Activated T-helper 1 cell treated with anti-CD3 and anti-CD28 coated beads, Interleukin-12 subunit alpha, Interleukin-12 subunit beta, Interleukin-2, Interleukin-4 antibody, amounts not matched to agents 30 ng/mL and 10 ng/mL and 1 ng/mL, durations not matched to agents 14 hours and 24 hours and 36 hours (primary cell): ENCODE data around the gene PLK1. TPM values are rescaled to one million over a fixed set of nuclear protein-coding genes. Genes with fewer than 3 reads are reported as not detected.
"Not testable (repeated sequence)": the region's sequence is repeated elsewhere in the genome, so short reads cannot be mapped to it uniquely, and the experiment has no call there.

Experiments
- DNase-seq: peaks from one replicate; pipeline ENCODE4 v3.0.0; 2021; ENCODE audit warnings: low spot score
- H3K27ac Mint-ChIP-seq: one replicate; pipeline ENCODE4 v1.8.0; 2021; ENCODE audit warnings: mild to moderate bottlenecking, mixed read lengths
- H3K27me3 Mint-ChIP-seq: one replicate; pipeline ENCODE4 v1.8.0; 2022; ENCODE audit warnings: mild to moderate bottlenecking, moderate library complexity, mixed read lengths; ENCODE audit not compliant: insufficient read depth
- H3K36me3 Mint-ChIP-seq: one replicate; pipeline ENCODE4 v1.8.0; 2021; ENCODE audit warnings: low read depth, mixed read lengths
- H3K4me1 Mint-ChIP-seq: one replicate; pipeline ENCODE4 v1.8.0; 2021; ENCODE audit warnings: low read depth, mixed read lengths
- H3K4me3 Mint-ChIP-seq: one replicate; pipeline ENCODE4 v1.8.0; 2021; ENCODE audit warnings: mild to moderate bottlenecking, moderate library complexity, mixed read lengths
- H3K9me3 Mint-ChIP-seq: one replicate; pipeline ENCODE4 v1.8.0; 2021; ENCODE audit warnings: mixed read lengths
- intact Hi-C: fragments of 100-400 bp; cut with micrococcal nuclease; formaldehyde crosslinking; loops from one replicate; pipeline ENCODE4 v1.15.1; 2024
- total RNA-seq: library from RNA; stranded (reverse); gene quantifications from 2 replicates; pipeline ENCODE4 v1.2.3, GENCODE V29; 2022

PLK1 gene
- total RNA-seq: 45.2 and 54.7 TPM in 2 replicates

DNA sequence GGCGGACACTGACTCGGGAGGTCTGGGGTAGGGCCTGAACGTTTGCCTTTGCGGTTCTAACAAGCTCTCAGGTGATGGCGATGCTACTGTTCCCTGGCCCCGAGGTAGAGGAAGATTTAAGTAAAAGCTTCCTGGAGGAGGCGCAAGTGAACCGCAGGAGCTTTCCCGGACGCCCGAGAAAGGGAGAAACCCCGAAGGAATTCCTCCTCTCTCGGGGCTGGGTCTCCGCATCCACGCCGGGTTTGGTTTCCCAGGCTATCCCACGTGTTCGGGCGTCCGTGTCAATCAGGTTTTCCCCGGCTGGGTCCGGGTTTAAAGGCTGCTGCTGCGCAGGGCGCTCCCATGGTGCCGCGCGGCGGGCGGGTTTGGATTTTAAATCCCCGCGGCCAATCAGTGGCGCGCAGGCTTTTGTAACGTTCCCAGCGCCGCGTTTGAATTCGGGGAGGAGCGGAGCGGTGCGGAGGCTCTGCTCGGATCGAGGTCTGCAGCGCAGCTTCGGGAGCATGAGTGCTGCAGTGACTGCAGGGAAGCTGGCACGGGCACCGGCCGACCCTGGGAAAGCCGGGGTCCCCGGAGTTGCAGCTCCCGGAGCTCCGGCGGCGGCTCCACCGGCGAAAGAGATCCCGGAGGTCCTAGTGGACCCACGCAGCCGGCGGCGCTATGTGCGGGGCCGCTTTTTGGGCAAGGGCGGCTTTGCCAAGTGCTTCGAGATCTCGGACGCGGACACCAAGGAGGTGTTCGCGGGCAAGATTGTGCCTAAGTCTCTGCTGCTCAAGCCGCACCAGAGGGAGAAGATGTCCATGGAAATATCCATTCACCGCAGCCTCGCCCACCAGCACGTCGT, at the start of gene PLK1:
TSS of gene PLK1 (plus strand) at position 460 of the 844 bp plus-strand sequence. CDS start at position 504, 44 bp downstream.
- Mint-ChIP-seq H3K4me3 (peak within 1 kb of the TSS; percentile 94), H3K9me3 (no peaks in the 10 kb centered on the region), H3K27ac (peak within 1 kb of the TSS; percentile 84), H3K4me1 (peaks cover 34% of the 10 kb centered on the region), H3K36me3 (peaks cover 29% of the 10 kb centered on the region), H3K27me3 (no peaks in the 10 kb centered on the region)
- DNase-seq: peak; percentile 81
- intact Hi-C loops: loop anchor here (1.0 to 10.0 kb wide), 8 partner anchors 8 to 866 kb away; partner anchors contain the start of genes COG7, DCTN5, EARS2 and NDUFAB1

DNA sequence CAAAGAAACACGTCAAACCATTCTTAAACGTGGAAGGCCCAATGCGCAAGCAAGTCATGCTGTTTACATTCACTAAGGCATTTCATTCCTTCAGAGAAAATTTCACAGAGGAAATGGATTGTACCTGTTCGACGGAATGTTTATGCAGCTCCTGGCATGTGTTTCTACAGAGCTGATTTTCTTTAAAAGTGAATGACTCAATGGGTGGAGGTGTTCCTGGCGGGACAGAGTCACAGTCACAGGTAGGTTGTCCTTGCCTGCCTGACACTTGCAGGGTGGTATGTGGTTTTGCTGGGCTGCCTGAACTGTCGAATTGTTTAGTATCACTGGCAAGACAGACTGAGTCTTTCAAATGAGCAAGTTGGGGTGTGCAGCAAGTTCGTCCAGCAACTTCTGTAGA, 49.2 kb upstream of the PLK1 start:
- Mint-ChIP-seq H3K27ac (no peak overlapping the region), H3K27me3 (no peaks in the 10 kb centered on the region), H3K4me3 (no peak overlapping the region), H3K36me3 (peaks cover 22% of the 10 kb centered on the region), H3K4me1 (peaks cover 11% of the 10 kb centered on the region), H3K9me3 (no peaks in the 10 kb centered on the region)
- intact Hi-C loops: no loop called here
- DNase-seq: no peak

DNA sequence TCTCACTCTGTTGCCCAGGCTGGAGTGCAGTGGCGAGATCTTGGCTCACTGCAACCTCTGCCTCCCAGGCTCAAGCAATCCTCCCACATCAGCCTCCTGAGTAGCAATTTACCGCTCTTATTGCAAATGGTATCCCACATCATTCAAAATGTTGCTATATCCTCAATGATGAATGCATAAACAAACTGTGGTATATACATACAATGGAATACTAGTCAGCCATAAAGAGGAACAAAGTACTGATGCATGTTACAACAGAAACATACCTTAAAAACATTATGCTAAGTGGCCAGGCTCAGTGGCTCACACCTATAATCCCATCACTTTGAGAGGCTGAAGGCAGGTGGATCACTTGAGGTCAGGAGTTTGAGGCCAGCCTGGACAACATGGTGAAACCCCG, 46.8 kb upstream of the PLK1 start:
- H3K4me3 Mint-ChIP-seq, H3K27me3 Mint-ChIP-seq, H3K27ac Mint-ChIP-seq, H3K9me3 Mint-ChIP-seq, intact Hi-C loops, DNase-seq: not testable (repeated sequence)
- Mint-ChIP-seq H3K36me3 (peaks cover 26% of the 10 kb centered on the region), H3K4me1 (peaks cover 16% of the 10 kb centered on the region)

GRCh38 chr16:23634461-23635036, 44.1 kb upstream of the PLK1 start:
- DNase-seq: no peak
- Mint-ChIP-seq H3K27ac (no peak overlapping the region), H3K27me3 (no peaks in the 10 kb centered on the region), H3K36me3 (peaks cover 25% of the 10 kb centered on the region), H3K9me3 (no peaks in the 10 kb centered on the region), H3K4me1 (peaks cover 12% of the 10 kb centered on the region), H3K4me3 (no peak overlapping the region)
- intact Hi-C loops: no loop called here

DNA sequence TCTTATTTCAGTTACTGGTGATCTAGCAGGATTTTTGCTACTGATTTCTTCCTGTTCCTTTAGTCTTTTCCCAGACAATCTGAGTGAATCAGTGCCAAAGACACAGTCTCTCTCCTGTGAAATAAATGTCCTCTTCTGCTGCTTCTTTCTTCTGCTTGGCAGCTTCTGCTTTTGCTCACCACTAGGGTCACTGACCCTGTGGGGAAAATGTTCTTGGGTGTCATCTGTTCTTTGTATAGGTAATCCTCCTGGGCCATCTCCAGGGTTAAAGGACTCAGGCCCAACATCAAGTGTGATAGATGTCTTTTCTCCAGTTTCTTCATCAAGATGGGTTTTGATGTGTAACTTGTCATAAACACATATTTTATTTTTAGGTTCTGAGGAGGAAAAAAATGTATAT, 42.7 kb upstream of the PLK1 start:
- DNase-seq: no peak
- Mint-ChIP-seq H3K27me3 (no peaks in the 10 kb centered on the region), H3K9me3 (no peaks in the 10 kb centered on the region), H3K4me3 (no peak overlapping the region), H3K4me1 (peaks cover 16% of the 10 kb centered on the region), H3K36me3 (peaks cover 24% of the 10 kb centered on the region), H3K27ac (no peak overlapping the region)
- intact Hi-C loops: no loop called here

- H3K36me3 Mint-ChIP-seq: peaks cover 27% of the 10 kb centered on the region
- peaks cover 31% of the 10 kb centered on the region for H3K4me1 Mint-ChIP-seq
- H3K9me3 Mint-ChIP-seq: no peaks in the 10 kb centered on the region
- peak overlapping the region; percentile 97 for H3K27ac Mint-ChIP-seq
- H3K4me3 Mint-ChIP-seq: peak overlapping the region; percentile 98
- no peak for DNase-seq
- intact Hi-C loops: loop anchor here (2.0 kb wide), 1 partner anchor 136 kb away; no protein-coding TSS in a partner anchor
- H3K27me3 Mint-ChIP-seq: no peaks in the 10 kb centered on the region
Measured at GRCh38 chr16:23640615-23640930, 38.1 kb upstream of the PLK1 start.

DNA sequence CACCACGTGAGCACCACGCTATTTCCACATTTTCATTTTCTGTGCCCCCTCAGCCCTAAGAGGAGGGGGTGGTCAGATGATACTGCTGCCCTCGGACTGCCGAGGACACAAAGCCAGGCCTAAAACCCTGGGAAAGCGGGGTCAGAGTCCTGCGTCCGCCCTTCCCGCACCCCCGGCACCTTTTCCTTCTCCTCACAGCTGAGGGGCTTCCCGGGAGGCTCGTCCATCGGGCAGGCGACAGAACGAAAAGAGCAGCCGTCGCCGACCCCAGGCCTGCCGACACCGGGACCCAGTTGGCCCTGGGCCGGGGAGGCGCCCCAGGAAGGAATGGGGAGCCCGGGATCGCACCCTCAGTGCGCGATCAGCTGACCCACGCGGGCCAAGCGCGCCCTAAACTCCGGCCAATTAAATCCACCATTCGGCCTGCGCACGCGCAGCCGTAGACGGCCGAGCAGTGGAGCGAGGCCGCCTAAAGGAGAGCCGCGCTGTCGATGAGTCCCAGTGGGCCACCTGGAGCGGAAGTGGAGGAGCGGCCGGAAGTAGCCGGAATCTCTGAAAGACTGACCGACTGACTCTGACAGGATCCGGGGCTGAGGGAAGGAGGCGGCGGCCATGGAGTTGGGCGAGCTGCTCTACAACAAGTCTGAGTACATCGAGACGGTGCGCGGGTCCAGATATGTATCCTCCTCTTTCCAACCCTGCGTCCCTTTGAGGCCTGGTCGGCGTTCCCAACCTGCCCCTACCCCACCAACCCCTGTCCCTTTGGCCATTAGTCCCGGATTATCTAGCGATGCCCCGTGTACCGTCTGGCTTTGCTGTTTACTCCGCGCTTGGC, 37.5 kb upstream of the PLK1 start, which contains the start of the genes DCTN5 and PALB2:
TSS of gene DCTN5 (plus strand) at position 536 of the 835 bp plus-strand sequence. CDS start at position 613, 77 bp downstream.
TSS of gene PALB2 (minus strand) at position 380 of the 835 bp plus-strand sequence. CDS start at position 227, 153 bp downstream.
- peak within 1 kb of the TSS; percentile 98 for H3K4me3 Mint-ChIP-seq
- H3K27me3 Mint-ChIP-seq: no peaks in the 10 kb centered on the region
- peak; percentile 90 for DNase-seq
- H3K36me3 Mint-ChIP-seq: peaks cover 29% of the 10 kb centered on the region
- H3K4me1 Mint-ChIP-seq: peaks cover 31% of the 10 kb centered on the region
- H3K27ac Mint-ChIP-seq: peak within 1 kb of the TSS; percentile 97
- H3K9me3 Mint-ChIP-seq: no peaks in the 10 kb centered on the region
- intact Hi-C loops: loop anchor here (1.0 to 2.0 kb wide), 6 partner anchors 9 to 136 kb away; partner anchors contain the start of genes EARS2, NDUFAB1, PLK1 and UBFD1

DNA sequence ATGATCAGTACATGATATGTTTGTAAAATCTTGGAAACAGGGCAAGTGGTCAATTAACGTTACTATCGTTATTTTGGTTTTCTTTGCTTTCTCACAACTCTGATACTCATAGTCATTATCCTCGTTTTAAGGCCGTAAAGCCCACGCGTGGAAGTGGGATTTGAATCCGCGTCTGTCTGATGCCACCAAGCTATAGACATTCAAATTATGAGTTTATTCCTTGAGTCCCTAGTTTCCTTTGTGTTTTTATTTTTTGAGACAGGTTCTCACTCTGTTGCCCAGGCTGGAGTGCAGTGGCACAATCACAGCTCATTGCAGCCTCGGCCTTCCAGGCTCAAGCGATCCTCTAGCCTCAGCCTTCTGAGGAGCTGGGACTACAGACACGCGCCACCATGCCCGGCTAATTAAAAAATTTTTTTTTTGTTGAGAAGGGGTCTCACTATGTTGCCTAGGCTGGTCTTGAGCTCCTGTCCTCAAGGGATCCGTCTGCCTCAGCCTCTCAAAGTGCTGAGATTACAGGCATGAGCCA, 36.4 kb upstream of the PLK1 start:
- Mint-ChIP-seq H3K27me3 (no peaks in the 10 kb centered on the region), H3K36me3 (peaks cover 36% of the 10 kb centered on the region), H3K9me3 (no peaks in the 10 kb centered on the region), H3K27ac (peak overlapping the region; percentile 97), H3K4me3 (peak overlapping the region; percentile 98), H3K4me1 (peaks cover 36% of the 10 kb centered on the region)
- no peak for DNase-seq
- intact Hi-C loops: no loop called here

DNA sequence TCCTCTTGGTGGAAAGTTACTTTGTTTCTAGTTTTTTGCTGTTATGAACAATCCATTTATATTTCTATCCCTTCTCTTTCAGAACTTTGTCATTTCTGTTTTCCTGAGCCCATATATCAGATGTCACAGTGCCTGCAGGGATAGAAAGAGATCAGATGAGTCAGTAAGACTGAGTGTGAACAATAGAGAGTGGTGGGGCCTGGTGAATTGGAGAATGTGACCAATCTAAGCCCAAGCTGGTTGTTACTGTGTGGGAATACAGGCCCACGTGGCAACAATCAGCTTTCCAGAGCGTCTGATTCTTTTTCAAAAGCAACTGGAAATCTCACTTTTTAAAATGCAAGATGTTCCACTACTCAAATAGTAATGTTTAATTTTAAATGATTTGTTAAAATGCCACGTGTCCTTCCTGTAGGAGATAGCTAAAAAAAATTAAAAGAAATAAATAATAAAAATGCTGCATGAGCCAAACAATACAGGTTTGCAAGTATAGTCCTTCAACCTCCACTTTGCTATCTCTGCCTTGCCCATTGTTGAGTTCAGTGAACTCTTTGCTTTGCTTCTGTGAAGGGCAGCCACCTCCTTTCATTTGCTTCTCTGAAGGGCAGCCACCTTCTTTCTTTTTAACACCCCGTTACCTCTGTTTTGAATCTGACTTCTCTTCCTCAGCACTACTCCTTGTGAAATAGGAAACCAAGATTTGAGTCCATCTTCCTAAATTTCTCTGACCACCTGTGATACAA, 27.8 kb upstream of the PLK1 start:
- Mint-ChIP-seq H3K9me3 (no peaks in the 10 kb centered on the region), H3K4me1 (peaks cover 47% of the 10 kb centered on the region), H3K27ac (peak overlapping the region; percentile 61), H3K27me3 (no peaks in the 10 kb centered on the region), H3K36me3 (peaks cover 57% of the 10 kb centered on the region), H3K4me3 (no peak overlapping the region)
- DNase-seq: no peak
- intact Hi-C loops: loop anchor here (1.0 kb wide), 2 partner anchors 10 to 19 kb away; partner anchors contain the start of genes DCTN5 and PALB2

GRCh38 chr16:23651943-23652468, 26.7 kb upstream of the PLK1 start:
- Mint-ChIP-seq H3K4me1 (peaks cover 43% of the 10 kb centered on the region), H3K9me3 (no peaks in the 10 kb centered on the region), H3K4me3 (no peak overlapping the region), H3K27me3 (no peaks in the 10 kb centered on the region), H3K36me3 (peaks cover 51% of the 10 kb centered on the region), H3K27ac (peak overlapping the region; percentile 79)
- no peak for DNase-seq
- intact Hi-C loops: no loop called here

DNA sequence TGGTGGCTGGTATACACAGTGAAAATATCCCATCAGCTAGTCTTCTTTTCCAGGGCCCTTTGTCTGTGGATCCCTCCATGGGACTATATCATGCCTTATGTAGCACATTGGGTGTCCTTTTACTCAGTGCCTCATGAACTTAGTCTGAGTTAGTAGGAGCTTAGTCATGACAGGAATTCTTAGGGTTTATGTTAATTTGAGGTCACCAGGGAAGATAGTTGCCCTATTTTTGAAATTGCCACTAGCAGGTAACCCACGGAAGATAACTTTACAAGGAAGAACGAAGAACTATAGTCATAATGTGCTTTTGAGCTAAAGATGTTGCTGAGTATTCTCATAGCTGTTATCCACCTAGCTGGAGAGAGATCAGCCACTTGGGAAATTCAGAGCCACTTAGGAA, 14.8 kb upstream of the PLK1 start:
- H3K36me3 Mint-ChIP-seq: peaks cover 90% of the 10 kb centered on the region
- peaks cover 31% of the 10 kb centered on the region for H3K4me1 Mint-ChIP-seq
- no peaks in the 10 kb centered on the region for H3K27me3 Mint-ChIP-seq
- DNase-seq: no peak
- intact Hi-C loops: no loop called here
- peak overlapping the region; percentile 50 for H3K27ac Mint-ChIP-seq
- H3K9me3 Mint-ChIP-seq: no peaks in the 10 kb centered on the region
- H3K4me3 Mint-ChIP-seq: no peak overlapping the region
